GM12864 (cell line): ENCODE measurements around the gene ASIC4.

Experiments
- DNase-seq: peaks from one replicate; pipeline ENCODE4 v3.0.0-alpha.2; 2011; ENCODE audit warnings: low read depth
- H3K4me3 ChIP-seq: 2 replicates; pipeline ENCODE4 v1.5.1; 2011; ENCODE audit warnings: mild to moderate bottlenecking, low read depth, low read length, control low read depth
- TF ChIP-seq, protein P1 (sequence below): IDR thresholded peaks from 2 replicates; pipeline ENCODE4 v1.5.1; 2011; ENCODE audit warnings: low read depth, mild to moderate bottlenecking, moderate library complexity, low read length, control low read depth, inconsistent platforms; ENCODE audit errors: missing control alignments

The ASIC4 gene

DNA sequence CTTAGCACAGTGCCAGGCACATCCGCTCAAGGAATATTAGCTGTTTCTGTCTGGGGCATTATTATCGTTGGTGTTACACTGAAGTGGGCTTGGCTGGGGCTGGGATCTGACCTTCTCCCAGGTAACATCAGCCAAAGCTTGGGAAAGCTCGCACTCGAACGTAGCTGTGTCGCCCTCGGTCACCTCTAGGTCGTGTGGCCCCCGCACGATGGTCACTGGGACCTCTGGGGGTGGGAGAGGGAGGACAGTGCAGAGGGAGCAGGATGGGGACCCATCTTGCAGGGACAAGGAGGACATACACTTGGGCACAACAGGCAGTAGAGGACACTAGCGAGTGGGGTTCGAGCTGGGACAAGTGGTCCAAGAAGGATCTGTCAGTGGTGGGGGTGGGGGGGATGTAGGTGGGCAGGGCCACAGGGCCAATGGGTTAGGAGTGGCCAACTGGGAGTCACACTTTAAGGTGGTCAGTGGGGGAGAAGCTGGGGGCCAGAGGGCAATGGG, 39.2 kb downstream of the ASIC4 start:
- DNase-seq = no peak
- TF ChIP-seq, protein P1, sequence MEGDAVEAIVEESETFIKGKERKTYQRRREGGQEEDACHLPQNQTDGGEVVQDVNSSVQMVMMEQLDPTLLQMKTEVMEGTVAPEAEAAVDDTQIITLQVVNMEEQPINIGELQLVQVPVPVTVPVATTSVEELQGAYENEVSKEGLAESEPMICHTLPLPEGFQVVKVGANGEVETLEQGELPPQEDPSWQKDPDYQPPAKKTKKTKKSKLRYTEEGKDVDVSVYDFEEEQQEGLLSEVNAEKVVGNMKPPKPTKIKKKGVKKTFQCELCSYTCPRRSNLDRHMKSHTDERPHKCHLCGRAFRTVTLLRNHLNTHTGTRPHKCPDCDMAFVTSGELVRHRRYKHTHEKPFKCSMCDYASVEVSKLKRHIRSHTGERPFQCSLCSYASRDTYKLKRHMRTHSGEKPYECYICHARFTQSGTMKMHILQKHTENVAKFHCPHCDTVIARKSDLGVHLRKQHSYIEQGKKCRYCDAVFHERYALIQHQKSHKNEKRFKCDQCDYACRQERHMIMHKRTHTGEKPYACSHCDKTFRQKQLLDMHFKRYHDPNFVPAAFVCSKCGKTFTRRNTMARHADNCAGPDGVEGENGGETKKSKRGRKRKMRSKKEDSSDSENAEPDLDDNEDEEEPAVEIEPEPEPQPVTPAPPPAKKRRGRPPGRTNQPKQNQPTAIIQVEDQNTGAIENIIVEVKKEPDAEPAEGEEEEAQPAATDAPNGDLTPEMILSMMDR = no peak
- no peak overlapping the region for H3K4me3 ChIP-seq

DNA sequence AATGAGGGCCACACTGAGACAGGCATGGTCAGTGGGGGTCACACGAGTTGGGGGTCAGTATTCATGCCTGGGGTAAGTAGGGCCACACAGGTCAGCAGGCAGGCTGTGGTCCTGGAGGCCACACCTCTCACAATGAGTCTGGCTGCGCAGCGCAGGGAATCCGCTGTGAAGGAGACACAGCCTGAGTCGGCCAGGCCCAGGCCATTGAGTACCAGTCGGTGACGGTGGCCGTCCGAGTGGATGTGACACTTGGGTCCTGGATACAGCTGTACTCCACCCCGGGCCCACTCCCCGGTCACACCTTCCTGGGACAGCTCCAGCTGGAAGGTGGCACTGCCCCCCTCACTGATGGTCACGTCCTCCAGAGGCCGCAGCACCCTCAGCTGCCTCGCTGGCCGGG, 40.1 kb downstream of the ASIC4 start:
- TF ChIP-seq, protein P1 = no peak
- no peak for DNase-seq
- no peak overlapping the region for H3K4me3 ChIP-seq

DNA sequence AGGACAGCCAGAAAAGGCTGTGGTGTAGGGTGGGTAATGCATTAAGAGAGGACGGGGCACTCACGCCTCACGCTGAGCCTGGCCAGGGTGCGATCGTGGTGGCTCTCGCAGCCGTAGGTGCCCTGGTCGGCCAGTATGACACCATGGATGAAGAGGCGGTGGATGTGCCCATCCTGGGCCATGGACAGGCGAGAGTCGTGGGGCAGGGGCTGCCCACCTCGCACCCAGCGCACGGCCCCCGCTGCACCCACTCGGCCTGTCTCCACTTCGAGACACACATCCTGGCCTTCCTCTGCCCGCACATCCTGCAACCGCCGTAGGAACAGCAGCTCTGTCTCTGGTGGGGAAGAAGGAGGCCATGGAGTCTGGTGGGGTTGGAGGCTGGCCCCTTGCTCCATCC, 41.7 kb downstream of the ASIC4 start:
- H3K4me3 ChIP-seq = no peak overlapping the region
- DNase-seq = no peak
- TF ChIP-seq, protein P1 = no peak

DNA sequence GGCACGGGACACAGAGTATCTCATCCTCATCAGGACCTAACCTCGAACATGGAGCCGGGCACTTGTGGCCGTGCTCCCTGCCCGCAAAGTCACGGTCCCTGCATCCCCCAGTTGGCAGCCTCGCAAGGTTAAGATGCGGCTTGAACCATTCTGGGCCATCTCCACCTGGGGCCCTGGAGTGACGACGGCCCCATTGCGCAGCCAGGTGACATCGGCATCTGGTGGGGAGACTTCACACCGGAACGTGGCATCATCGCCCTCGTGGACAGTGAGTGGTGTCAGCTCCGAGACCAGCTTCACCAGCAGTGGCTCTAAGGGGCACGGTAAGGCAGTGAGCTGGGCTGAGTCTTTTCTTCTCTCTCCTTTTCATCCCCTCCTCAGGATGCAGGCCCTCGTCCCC, 42.1 kb downstream of the ASIC4 start:
- DNase-seq = no peak
- TF ChIP-seq, protein P1 = no peak
- H3K4me3 ChIP-seq = no peak overlapping the region

DNA sequence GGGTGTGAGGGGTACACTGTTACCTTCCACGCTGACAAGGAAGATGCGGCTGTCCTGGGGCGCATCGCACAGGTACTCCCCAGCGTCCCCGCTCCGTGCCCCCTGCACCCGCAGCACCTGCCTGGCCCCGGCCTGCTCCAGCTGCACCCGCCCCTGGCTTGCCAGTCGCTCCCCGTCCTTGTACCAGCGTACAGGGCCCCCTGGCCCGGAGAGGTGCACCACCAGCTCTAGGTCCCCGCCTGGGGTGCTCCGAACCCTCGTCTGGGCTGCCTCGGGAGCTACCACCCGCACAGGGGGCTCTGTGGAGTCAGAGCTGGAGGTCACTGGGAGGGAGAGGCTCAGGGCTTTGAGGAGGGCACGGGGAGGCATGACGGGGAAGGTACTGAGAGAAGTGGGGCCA, 43.0 kb downstream of the ASIC4 start:
- TF ChIP-seq, protein P1 = no peak
- no peak for DNase-seq
- H3K4me3 ChIP-seq = no peak overlapping the region

DNA sequence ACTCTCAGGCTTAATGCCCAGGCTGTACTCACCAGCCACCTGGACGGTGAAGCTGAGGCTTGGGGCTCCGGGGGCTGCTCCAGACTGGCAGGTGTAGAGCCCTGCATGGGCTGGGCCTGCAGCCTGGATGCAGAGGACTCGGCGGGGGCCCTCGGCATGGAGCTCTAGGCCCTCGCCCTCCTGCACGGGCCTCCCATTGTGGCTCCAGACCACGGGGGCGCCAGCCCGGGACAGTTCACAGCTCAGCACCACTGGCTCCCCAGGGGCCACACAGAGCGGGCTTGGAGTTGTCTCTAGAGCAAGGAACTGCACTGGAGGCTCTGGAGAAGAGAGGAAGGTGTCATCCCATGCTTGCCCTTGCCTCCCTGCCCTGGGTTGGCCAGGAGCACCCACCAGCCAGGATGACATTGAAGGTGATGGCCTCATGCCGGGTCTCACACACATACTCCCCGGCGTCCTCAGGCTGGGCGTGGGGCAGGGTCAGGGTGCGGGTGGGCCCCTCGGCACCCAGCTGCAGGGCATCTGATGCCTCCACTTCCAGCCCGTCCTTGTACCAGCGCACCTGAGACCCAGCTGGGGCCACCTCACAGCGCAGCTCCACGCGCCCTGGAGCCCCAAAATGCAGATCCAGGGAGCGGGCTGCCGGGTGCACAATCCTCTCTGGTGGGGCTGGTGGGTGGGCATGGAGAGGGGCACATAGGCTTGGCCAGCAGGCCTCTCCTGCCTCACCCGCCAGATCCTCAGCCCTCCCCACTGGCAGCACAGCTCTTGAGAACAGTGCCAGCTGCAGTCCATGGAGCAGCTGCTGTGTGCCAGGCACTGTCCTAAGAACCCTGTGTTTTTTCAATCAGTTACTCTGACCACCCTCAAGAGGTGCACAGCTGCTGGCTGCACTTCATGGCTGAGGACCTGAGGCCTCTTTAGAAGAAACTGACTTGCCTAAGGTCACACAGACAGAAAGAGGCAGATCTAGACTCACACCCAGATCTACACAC, 43.8 kb downstream of the ASIC4 start:
- TF ChIP-seq, protein P1 = no peak
- H3K4me3 ChIP-seq = no peak overlapping the region
- no peak for DNase-seq
